22Rv1 (cell line): ENCODE measurements around the gene SPOCK3.
"Not testable (repeated sequence)": the region's sequence is repeated elsewhere in the genome, so short reads cannot be mapped to it uniquely, and the experiment has no call there.

Source experiments
- ZFX ChIP-seq: fragments of 450-650 bp; IDR thresholded peaks from 2 replicates; pipeline ENCODE4 v1.6.1; 2017; ENCODE audit warnings: antibody characterized with exemption, borderline replicate concordance
- TF ChIP-seq, protein P1 (sequence below): fragments of 450-650 bp; IDR thresholded peaks from 2 replicates; pipeline ENCODE4 v1.5.1; 2017; ENCODE audit warnings: mild to moderate bottlenecking

DNA sequence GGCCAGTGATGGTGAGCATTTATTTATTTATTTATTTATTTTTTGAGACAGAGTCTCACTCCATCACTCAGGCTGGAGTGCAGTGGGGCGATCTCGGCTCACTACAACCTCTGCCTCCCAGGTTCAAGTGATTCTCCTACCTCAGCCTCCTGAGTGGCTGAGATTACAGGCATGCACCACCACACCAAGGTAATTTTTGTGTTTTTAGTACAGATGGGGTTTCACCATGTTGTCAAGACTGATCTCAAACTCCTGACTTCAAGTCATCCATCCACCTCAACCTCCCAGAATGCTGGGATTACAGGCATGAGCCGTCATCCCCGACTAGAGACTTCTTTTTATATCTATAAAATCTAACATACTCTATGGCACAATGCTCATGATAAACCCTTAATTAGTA, 495.1 kb downstream of the SPOCK3 start:
- TF ChIP-seq, protein P1, sequence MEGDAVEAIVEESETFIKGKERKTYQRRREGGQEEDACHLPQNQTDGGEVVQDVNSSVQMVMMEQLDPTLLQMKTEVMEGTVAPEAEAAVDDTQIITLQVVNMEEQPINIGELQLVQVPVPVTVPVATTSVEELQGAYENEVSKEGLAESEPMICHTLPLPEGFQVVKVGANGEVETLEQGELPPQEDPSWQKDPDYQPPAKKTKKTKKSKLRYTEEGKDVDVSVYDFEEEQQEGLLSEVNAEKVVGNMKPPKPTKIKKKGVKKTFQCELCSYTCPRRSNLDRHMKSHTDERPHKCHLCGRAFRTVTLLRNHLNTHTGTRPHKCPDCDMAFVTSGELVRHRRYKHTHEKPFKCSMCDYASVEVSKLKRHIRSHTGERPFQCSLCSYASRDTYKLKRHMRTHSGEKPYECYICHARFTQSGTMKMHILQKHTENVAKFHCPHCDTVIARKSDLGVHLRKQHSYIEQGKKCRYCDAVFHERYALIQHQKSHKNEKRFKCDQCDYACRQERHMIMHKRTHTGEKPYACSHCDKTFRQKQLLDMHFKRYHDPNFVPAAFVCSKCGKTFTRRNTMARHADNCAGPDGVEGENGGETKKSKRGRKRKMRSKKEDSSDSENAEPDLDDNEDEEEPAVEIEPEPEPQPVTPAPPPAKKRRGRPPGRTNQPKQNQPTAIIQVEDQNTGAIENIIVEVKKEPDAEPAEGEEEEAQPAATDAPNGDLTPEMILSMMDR: not testable (repeated sequence)
- TF ChIP-seq ZFX: not testable (repeated sequence)
